A673 (cell line): ENCODE measurements around the gene KRTAP5-6.

Source experiments
- CTCF ChIP-seq: fragments of 300-800, 200-600 bp; sonication (generic); conservative IDR thresholded peaks from 2 replicates; pipeline ENCODE4 v1.5.1; 2017; ENCODE audit warnings: low read depth, mild to moderate bottlenecking, antibody characterized with exemption, low read length, moderate library complexity, mixed read lengths
- EZH2 ChIP-seq: fragments of 200-600 bp; sonication (generic); IDR thresholded peaks from 2 replicates; pipeline ENCODE4 v1.6.1; 2017; ENCODE audit warnings: borderline replicate concordance, low read depth, mild to moderate bottlenecking, mixed read lengths, antibody characterized with exemption, low read length; ENCODE audit not compliant: poor library complexity, severe bottlenecking

GRCh38 chr11:1652026-1652425 lies 45.0 kb upstream of the KRTAP5-6 start:
- TF ChIP-seq CTCF, result no peak
- no peak for TF ChIP-seq EZH2
